Measurements from ENCODE around the gene PTPRH. TPM values are rescaled to one million over a fixed set of nuclear protein-coding genes. Genes with fewer than 3 reads are reported as not detected.
A peak's percentile ranks its signal among the peaks of the same experiment; 100 is the strongest.

PTPRH gene
- total and polyA plus RNA-seq, 2 donors (not counting 1 experiment from before 2014, with no cell fraction given) = not detected

DNA sequence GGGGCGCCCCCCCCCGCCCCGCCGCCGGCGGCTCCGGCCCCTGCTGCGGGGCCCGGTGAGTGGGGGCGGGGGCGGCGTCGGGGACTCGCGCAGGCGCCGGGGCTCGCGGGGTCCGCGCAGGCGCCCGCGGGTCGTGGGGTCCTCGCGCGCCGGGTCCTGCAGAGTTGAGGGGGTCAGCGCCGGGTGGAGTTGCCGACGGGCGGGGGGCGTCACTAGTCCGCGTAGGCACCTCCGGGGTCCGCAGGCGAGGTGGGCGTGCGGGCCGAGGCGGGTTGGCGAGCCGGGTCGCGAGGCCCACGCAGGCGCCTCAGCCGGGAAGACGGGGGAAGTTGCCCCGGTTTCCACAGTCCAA is 49.2 kb upstream of the PTPRH start:
- no peaks in the 10 kb centered on the region for H3K27me3 Mint-ChIP-seq
- H3K27ac Mint-ChIP-seq = peak overlapping the region; percentile 99
- peaks cover 57% of the 10 kb centered on the region for H3K4me1 Mint-ChIP-seq
- TF ChIP-seq, protein P1, sequence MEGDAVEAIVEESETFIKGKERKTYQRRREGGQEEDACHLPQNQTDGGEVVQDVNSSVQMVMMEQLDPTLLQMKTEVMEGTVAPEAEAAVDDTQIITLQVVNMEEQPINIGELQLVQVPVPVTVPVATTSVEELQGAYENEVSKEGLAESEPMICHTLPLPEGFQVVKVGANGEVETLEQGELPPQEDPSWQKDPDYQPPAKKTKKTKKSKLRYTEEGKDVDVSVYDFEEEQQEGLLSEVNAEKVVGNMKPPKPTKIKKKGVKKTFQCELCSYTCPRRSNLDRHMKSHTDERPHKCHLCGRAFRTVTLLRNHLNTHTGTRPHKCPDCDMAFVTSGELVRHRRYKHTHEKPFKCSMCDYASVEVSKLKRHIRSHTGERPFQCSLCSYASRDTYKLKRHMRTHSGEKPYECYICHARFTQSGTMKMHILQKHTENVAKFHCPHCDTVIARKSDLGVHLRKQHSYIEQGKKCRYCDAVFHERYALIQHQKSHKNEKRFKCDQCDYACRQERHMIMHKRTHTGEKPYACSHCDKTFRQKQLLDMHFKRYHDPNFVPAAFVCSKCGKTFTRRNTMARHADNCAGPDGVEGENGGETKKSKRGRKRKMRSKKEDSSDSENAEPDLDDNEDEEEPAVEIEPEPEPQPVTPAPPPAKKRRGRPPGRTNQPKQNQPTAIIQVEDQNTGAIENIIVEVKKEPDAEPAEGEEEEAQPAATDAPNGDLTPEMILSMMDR (IDR thresholded peaks at IDR 0.05) = no peak
- intact Hi-C loops (cut with micrococcal nuclease) = loop anchor here (10.0 kb wide), 2 partner anchors 346 to 376 kb away; partner anchors contain the start of genes ZNF524 and ZNF865
- ATAC-seq (ENCODE audit: low read depth) = peak; percentile 2
- H3K4me3 Mint-ChIP-seq = peak overlapping the region; percentile 94
- WGBS (ENCODE audit: insufficient coverage) = under 1% methylated on average over 53 of the region's 53 CpGs
- Histone ChIP-seq H3K79me2 (ENCODE audit: control insufficient read depth, insufficient read depth, low read length) (peaks cover 70% of the 10 kb centered on the region), H4K20me1 (ENCODE audit: control insufficient read depth, insufficient read depth, low read length, poor library complexity, severe bottlenecking) (peaks cover 41% of the 10 kb centered on the region), H3K27me3 (replicated peaks in 1 of 4; ENCODE audit: control extremely low read depth in 1 of 4, control insufficient read depth in 3 of 4, insufficient read depth in 4 of 4, low read length in 3 of 4) (no peaks in the 10 kb centered on the region), H3K9ac (ENCODE audit: low read length) (peak overlapping the region; percentile 88), H3K4me2 (replicated peaks; ENCODE audit: low read depth, low read length, poor library complexity, severe bottlenecking) (peak overlapping the region; percentile 97), H3K9me3 (ENCODE audit: control extremely low read depth in 1 of 3, control insufficient read depth in 2 of 3, insufficient read depth in 1 of 3, low read length in 2 of 3) (no peaks in the 10 kb centered on the region), H3K27ac (ENCODE audit: low read length in 2 of 2) (peak overlapping the region; percentile 67 to 96), H2AFZ (ENCODE audit: insufficient read depth, low read depth, low read length, poor library complexity, severe bottlenecking) (peak overlapping the region; percentile 69), H3K4me1 (ENCODE audit: control insufficient read depth in 2 of 2, insufficient read depth in 2 of 2, low read length in 2 of 2) (peaks cover 46 to 55% of the 10 kb centered on the region in 2 donors), H3K4me3 (ENCODE audit: control extremely low read depth in 1 of 5, extremely low read depth in 1 of 5, insufficient read depth in 1 of 5, low read depth in 2 of 5, low read length in 4 of 5) (peak overlapping the region; percentile 39 to 90 (median 80)), H3K36me3 (replicated peaks in 1 of 2; ENCODE audit: control extremely low read depth in 1 of 2, control insufficient read depth in 1 of 2, extremely low read depth in 1 of 2, insufficient read depth in 2 of 2, low read length in 1 of 2) (peaks cover 0 to 2% of the 10 kb centered on the region in 2 experiments)
- ChIA-PET POLR2A (interaction anchor here (1.1 to 2.3 kb wide), 6 partner anchors 22 to 384 kb away, joined by 3 to 23 read pairs (median 8); partner anchors contain the start of genes HSPBP1, TMEM238, UBE2S and ZNF628), CTCF (interaction anchor here (0.9 to 1.8 kb wide), 5 partner anchors 34 to 245 kb away, joined by 3 to 14 read pairs (median 4); partner anchors contain the start of gene KMT5C)
- no peaks in the 10 kb centered on the region for H3K9me3 Mint-ChIP-seq (ENCODE audit: insufficient read depth)
- DNase-seq = no peak

DNA sequence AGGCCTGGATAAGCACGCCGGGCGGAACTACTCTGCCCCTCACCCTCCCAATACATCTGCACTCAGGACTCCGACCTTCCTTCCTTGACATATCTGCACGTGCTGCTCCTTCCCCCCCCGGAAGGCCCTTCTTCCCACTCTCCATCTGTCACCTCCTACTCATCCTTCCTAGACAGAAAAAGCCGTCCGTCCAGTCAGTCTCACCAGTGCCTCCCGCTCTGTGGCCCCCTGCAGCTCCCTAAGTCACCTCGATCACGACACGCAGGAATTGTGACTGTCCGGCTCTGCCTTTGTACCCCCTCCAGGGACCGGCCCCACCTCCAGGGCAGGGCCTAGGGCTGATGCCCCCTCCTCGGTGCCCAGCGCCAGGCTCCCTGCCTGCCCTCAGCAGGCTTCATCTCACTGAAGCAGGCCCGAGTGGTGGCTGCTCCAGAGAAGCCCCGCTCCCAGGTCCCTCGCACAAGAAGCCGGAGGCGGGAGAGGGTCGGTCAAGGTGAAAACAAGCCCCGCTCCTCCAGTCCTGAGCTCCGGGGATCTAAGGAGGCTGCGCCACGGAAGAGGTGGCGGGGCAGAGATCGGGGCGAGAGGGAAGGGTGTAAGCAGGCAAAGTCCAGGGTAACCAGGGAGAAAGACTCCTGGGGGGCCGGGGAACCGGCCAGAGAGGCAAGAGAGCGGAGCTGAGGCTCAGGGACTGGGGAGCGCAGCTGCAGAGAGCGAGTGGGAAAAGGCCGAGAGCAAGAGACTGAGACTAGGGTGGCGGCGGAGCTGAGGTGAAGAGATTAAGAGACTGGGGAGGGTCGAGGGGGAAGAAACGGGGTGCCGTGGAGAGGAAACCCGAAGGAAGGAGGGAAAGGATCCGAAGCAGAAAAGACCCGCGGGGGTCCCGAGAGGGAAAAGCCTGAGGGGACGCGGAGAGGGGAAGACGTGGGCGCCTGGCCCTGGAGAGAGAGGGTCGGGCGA is 48.4 kb upstream of the PTPRH start:
- no peaks in the 10 kb centered on the region for H3K27me3 ChIP-seq (replicated peaks in 1 of 4; ENCODE audit: control extremely low read depth in 1 of 4, control insufficient read depth in 3 of 4, insufficient read depth in 4 of 4, low read length in 3 of 4)
- peak overlapping the region; percentile 99 for H3K27ac Mint-ChIP-seq
- ATAC-seq (ENCODE audit: low read depth) (no peak), DNase-seq (peak; percentile 45)
- H3K4me3 ChIP-seq (ENCODE audit: control extremely low read depth in 1 of 5, extremely low read depth in 1 of 5, insufficient read depth in 1 of 5, low read depth in 2 of 5, low read length in 4 of 5) = peak overlapping the region; percentile 55 to 90 (median 80)
- CTCF ChIA-PET = interaction anchor here (1.5 to 5.9 kb wide), 2 partner anchors 10 to 22 kb away, joined by 3 to 56 read pairs; partner anchors contain the start of genes BRSK1 and HSPBP1
- intact Hi-C loops (cut with micrococcal nuclease) = loop anchor here (10.0 kb wide), 2 partner anchors 347 to 377 kb away; partner anchors contain the start of genes ZNF524 and ZNF865
- POLR2A ChIA-PET = interaction anchor here (0.5 to 5.2 kb wide), 6 partner anchors 16 to 395 kb away, joined by 3 to 44 read pairs (median 4); partner anchors contain the start of gene HSPBP1
- H3K4me3 Mint-ChIP-seq = peak overlapping the region; percentile 96
- H4K20me1 ChIP-seq (ENCODE audit: control insufficient read depth, insufficient read depth, low read length, poor library complexity, severe bottlenecking) = peaks cover 48% of the 10 kb centered on the region
- peaks cover 60% of the 10 kb centered on the region for H3K4me1 Mint-ChIP-seq
- peaks cover 53 to 62% of the 10 kb centered on the region in 2 donors for H3K4me1 ChIP-seq (ENCODE audit: control insufficient read depth in 2 of 2, insufficient read depth in 2 of 2, low read length in 2 of 2)
- peak overlapping the region; percentile 34 to 94 for H3K27ac ChIP-seq (ENCODE audit: low read length in 2 of 2)
- peak overlapping the region; percentile 97 for H3K4me2 ChIP-seq (replicated peaks; ENCODE audit: low read depth, low read length, poor library complexity, severe bottlenecking)
- WGBS (ENCODE audit: insufficient coverage) = 1% methylated on average over 51 of the region's 51 CpGs
- H2AFZ ChIP-seq (ENCODE audit: insufficient read depth, low read depth, low read length, poor library complexity, severe bottlenecking) = peak overlapping the region; percentile 37
- H3K79me2 ChIP-seq (ENCODE audit: control insufficient read depth, insufficient read depth, low read length) = peaks cover 76% of the 10 kb centered on the region
- no peaks in the 10 kb centered on the region for H3K9me3 ChIP-seq (ENCODE audit: control extremely low read depth in 1 of 3, control insufficient read depth in 2 of 3, insufficient read depth in 1 of 3, low read length in 2 of 3)
- TF ChIP-seq, protein P1 (IDR thresholded peaks at IDR 0.05) = no peak
- H3K27me3 Mint-ChIP-seq = no peaks in the 10 kb centered on the region
- H3K9ac ChIP-seq (ENCODE audit: low read length) = peak overlapping the region; percentile 88
- no peaks in the 10 kb centered on the region for H3K9me3 Mint-ChIP-seq (ENCODE audit: insufficient read depth)
- H3K36me3 ChIP-seq (replicated peaks in 1 of 2; ENCODE audit: control extremely low read depth in 1 of 2, control insufficient read depth in 1 of 2, extremely low read depth in 1 of 2, insufficient read depth in 2 of 2, low read length in 1 of 2) = peaks cover 0 to 2% of the 10 kb centered on the region in 2 experiments

Measured in B cell (primary cell).